ENCODE data around the gene TTC23. TPM values are rescaled to one million over a fixed set of nuclear protein-coding genes. Genes with fewer than 3 reads are reported as not detected.

The TTC23 gene
- polyA plus RNA-seq, 1 donor (not counting 4 experiments of a cell fraction or from before 2014, with no cell fraction given), result 6.7 TPM

DNA sequence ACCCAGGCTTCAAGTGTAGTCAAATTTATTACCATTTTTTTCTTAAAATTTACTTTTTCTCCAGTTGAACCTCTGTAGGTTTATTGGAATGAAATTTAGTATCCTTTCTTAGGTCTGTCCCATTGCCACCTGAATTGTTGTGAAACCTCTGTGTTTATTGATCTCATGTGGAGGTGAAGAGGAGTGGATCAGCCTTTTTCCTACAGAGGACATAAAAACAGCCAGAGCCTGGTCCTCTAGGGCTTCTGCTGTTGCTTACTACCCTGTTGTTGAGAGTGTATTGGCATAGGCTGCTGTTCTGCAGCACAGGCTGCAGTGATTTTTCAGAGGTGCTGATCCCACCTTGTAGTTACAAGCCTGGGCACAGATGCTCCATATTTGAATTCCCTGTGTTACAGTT, 46.5 kb upstream of the TTC23 start:
- Histone ChIP-seq H3K79me2 (ENCODE audit: control insufficient read depth, insufficient read depth, low read length) (no peaks in the 10 kb centered on the region), H3K27ac (ENCODE audit: control insufficient read depth, insufficient read depth, low read length) (no peak overlapping the region), H3K4me2 (ENCODE audit: control insufficient read depth, extremely low read depth, insufficient read depth, low read depth, low read length) (no peak overlapping the region), H2AFZ (ENCODE audit: control insufficient read depth, low read length) (no peak overlapping the region), H3K9me3 (ENCODE audit: control insufficient read depth, low read depth, low read length) (no peaks in the 10 kb centered on the region), H3K36me3 (ENCODE audit: control insufficient read depth in 2 of 2, extremely low read depth in 1 of 2, insufficient read depth in 2 of 2, low read length in 2 of 2) (peaks cover 0 to 1% of the 10 kb centered on the region in 2 experiments), H3K27me3 (ENCODE audit: control insufficient read depth, extremely low read depth, insufficient read depth, low read length) (no peaks in the 10 kb centered on the region), H3K4me3 (ENCODE audit: control insufficient read depth in 2 of 3, extremely low read depth in 1 of 3, insufficient read depth in 2 of 3, low read depth in 1 of 3, low read length in 3 of 3) (no peak overlapping the region), H3K9me1 (ENCODE audit: control insufficient read depth, extremely low read depth, insufficient read depth, low read length) (no peaks in the 10 kb centered on the region), H4K20me1 (ENCODE audit: control insufficient read depth, extremely low read depth, insufficient read depth, low read length) (no peaks in the 10 kb centered on the region), H3K4me1 (ENCODE audit: control insufficient read depth, extremely low read depth, insufficient read depth, low read length) (no peaks in the 10 kb centered on the region), H3K9ac (ENCODE audit: control insufficient read depth, extremely low read depth, insufficient read depth, low read length) (no peak overlapping the region)
- no peak for TF ChIP-seq EZH2 (IDR thresholded peaks at IDR 0.05; ENCODE audit: low read length)
- TF ChIP-seq, protein P1, sequence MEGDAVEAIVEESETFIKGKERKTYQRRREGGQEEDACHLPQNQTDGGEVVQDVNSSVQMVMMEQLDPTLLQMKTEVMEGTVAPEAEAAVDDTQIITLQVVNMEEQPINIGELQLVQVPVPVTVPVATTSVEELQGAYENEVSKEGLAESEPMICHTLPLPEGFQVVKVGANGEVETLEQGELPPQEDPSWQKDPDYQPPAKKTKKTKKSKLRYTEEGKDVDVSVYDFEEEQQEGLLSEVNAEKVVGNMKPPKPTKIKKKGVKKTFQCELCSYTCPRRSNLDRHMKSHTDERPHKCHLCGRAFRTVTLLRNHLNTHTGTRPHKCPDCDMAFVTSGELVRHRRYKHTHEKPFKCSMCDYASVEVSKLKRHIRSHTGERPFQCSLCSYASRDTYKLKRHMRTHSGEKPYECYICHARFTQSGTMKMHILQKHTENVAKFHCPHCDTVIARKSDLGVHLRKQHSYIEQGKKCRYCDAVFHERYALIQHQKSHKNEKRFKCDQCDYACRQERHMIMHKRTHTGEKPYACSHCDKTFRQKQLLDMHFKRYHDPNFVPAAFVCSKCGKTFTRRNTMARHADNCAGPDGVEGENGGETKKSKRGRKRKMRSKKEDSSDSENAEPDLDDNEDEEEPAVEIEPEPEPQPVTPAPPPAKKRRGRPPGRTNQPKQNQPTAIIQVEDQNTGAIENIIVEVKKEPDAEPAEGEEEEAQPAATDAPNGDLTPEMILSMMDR (optimal IDR thresholded peaks at IDR 0.05 in 1 of 3, IDR thresholded peaks at IDR 0.05 in 1 of 3, conservative IDR thresholded peaks at IDR 0.05 in 1 of 3; ENCODE audit: extremely low read depth in 1 of 3, insufficient read depth in 2 of 3, low read length in 3 of 3), result no peak
- FAIRE-seq, result no peak
- no peak for DNase-seq (ENCODE audit: low read depth, low spot score)
- dilution Hi-C loops (cut with MboI; ENCODE audit: extremely low pct_ligation_motif_present, low sequenced_read_pairs), result no loop called here

DNA sequence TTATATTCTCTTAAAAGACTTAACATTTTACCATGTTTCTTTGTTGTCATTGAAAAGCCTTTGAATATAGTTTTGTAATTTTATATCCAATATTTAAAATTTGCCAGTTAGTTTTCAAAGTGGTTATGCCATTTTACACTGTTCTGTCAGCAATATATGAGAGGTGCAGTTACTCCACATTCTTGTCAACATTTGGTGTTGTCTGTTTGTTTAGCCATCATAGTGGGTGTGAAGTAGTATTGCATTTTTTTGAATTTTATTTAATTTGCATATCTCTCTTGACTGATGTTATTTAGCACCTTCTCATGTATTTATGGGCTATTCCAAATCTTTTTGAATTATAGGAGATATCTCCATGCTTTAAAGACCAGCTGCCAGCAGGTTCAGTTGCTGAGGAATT, 42.3 kb upstream of the TTC23 start:
- no peak for FAIRE-seq
- no peak overlapping the region for H3K4me3 ChIP-seq (ENCODE audit: control insufficient read depth in 2 of 3, extremely low read depth in 1 of 3, insufficient read depth in 2 of 3, low read depth in 1 of 3, low read length in 3 of 3)

More for the DNA sequence above, 42.3 kb upstream of the TTC23 start:
- Histone ChIP-seq H3K4me1 (ENCODE audit: control insufficient read depth, extremely low read depth, insufficient read depth, low read length) (no peaks in the 10 kb centered on the region), H4K20me1 (ENCODE audit: control insufficient read depth, extremely low read depth, insufficient read depth, low read length) (no peaks in the 10 kb centered on the region), H3K27me3 (ENCODE audit: control insufficient read depth, extremely low read depth, insufficient read depth, low read length) (no peaks in the 10 kb centered on the region), H3K4me2 (ENCODE audit: control insufficient read depth, extremely low read depth, insufficient read depth, low read depth, low read length) (no peak overlapping the region), H3K79me2 (ENCODE audit: control insufficient read depth, insufficient read depth, low read length) (no peaks in the 10 kb centered on the region), H3K27ac (ENCODE audit: control insufficient read depth, insufficient read depth, low read length) (no peak overlapping the region), H2AFZ (ENCODE audit: control insufficient read depth, low read length) (no peak overlapping the region), H3K9me3 (ENCODE audit: control insufficient read depth, low read depth, low read length) (no peaks in the 10 kb centered on the region), H3K9ac (ENCODE audit: control insufficient read depth, extremely low read depth, insufficient read depth, low read length) (no peak overlapping the region), H3K9me1 (ENCODE audit: control insufficient read depth, extremely low read depth, insufficient read depth, low read length) (no peaks in the 10 kb centered on the region), H3K36me3 (ENCODE audit: control insufficient read depth in 2 of 2, extremely low read depth in 1 of 2, insufficient read depth in 2 of 2, low read length in 2 of 2) (peaks cover 0 to 1% of the 10 kb centered on the region in 2 experiments)
- TF ChIP-seq, protein P1 (optimal IDR thresholded peaks at IDR 0.05 in 1 of 3, IDR thresholded peaks at IDR 0.05 in 1 of 3, conservative IDR thresholded peaks at IDR 0.05 in 1 of 3; ENCODE audit: extremely low read depth in 1 of 3, insufficient read depth in 2 of 3, low read length in 3 of 3), result no peak
- TF ChIP-seq EZH2 (IDR thresholded peaks at IDR 0.05; ENCODE audit: low read length), result no peak
- DNase-seq (ENCODE audit: low read depth, low spot score), result no peak
- dilution Hi-C loops (cut with MboI; ENCODE audit: extremely low pct_ligation_motif_present, low sequenced_read_pairs), result no loop called here
